HCT116 (cell line): ENCODE measurements around the gene FOXB2. TPM values are rescaled to one million over a fixed set of nuclear protein-coding genes. Genes with fewer than 3 reads are reported as not detected.
A peak's percentile ranks its signal among the peaks of the same experiment; 100 is the strongest.

Experiments used
- ATAC-seq: fragments of 200-7000 bp; cut with Tn5 transposase; 2 replicates; pipeline ENCODE4 v1.9.1; 2020; ENCODE audit warnings: mild to moderate bottlenecking, moderate library complexity
- BruUV-seq: library from RNA; stranded (reverse); fragments of 400-500 nt; replicated peaks from 2 replicates; lab custom pipeline; 2021; lab: Mats Ljungman, UMichigan
- CTCF ChIA-PET: fragments of 300-600 bp; sonication (Branson Sonifier 250); formaldehyde crosslinking; loops from one replicate; lab custom pipeline; 2021; ENCODE audit warnings: antibody characterized with exemption; lab: Charles Lee
- POLR2A ChIA-PET: fragments of 300-600, 350-600 bp; sonication (Branson Sonifier 250); formaldehyde crosslinking; loops from one replicate; lab custom pipeline; 2021; ENCODE audit warnings: antibody characterized with exemption; lab: Charles Lee
- RAD21 ChIA-PET, 2 experiments: fragments of 300-600 bp; sonication (Branson Sonifier 250); formaldehyde crosslinking; loops; one replicate each; lab custom pipeline; 2023; ENCODE audit warnings: low total read pairs in 2 of 2; ENCODE audit not compliant: uncharacterized antibody in 2 of 2, unreplicated experiment in 2 of 2, low non-redundant PET in 1 of 2; lab: Charles Lee
- DNase-seq: peaks from one replicate; pipeline ENCODE4 v3.0.0-alpha.2; 2010; ENCODE audit warnings: low read depth, low spot score
- H2AFZ ChIP-seq: fragments of 200-600 bp; shearing (Covaris generic), sonication (generic); 2 replicates; pipeline ENCODE4 v1.6.1; 2017; ENCODE audit warnings: low read depth, mixed run types, mixed read lengths, antibody characterized with exemption, low read length; ENCODE audit not compliant: poor library complexity, severe bottlenecking
- H3K27ac ChIP-seq: 2 replicates; pipeline ENCODE4 v1.5.1; 2012; ENCODE audit warnings: low read depth, low read length
- H3K27me3 ChIP-seq: fragments of 200-600 bp; sonication (generic); 2 replicates; pipeline ENCODE4 v1.6.1; 2016; ENCODE audit warnings: mixed run types, low read length, mixed read lengths; ENCODE audit not compliant: insufficient read depth
- H3K36me3 ChIP-seq, 2 experiments: fragments of 200-500 bp in 1 of 2; fragments of 200-600 bp in 1 of 2; sonication (Bioruptor generic) in 1 of 2; sonication (generic) in 1 of 2; 2 replicates each; pipeline versions ENCODE4 v1.5.1 to v1.6.1; 2014 to 2016; ENCODE audit warnings: low read length in 2 of 2, inconsistent platforms in 1 of 2, mixed read lengths in 1 of 2, mixed run types in 1 of 2; ENCODE audit not compliant: insufficient read depth in 2 of 2, control insufficient read depth in 1 of 2
- H3K4me1 ChIP-seq, 2 experiments: fragments of 200-600 bp in 1 of 2; sonication (generic) in 1 of 2; 2 replicates each; pipeline versions ENCODE4 v1.5.1 to v1.6.1; 2012 to 2017; ENCODE audit warnings: low read length in 2 of 2, inconsistent platforms in 1 of 2, mild to moderate bottlenecking in 1 of 2, mixed read lengths in 1 of 2, mixed run types in 1 of 2, moderate library complexity in 1 of 2; ENCODE audit not compliant: insufficient read depth in 2 of 2, control insufficient read depth in 1 of 2
- H3K4me2 ChIP-seq: fragments of 200-600 bp; sonication (generic); 2 replicates; pipeline ENCODE4 v1.6.1; 2017; ENCODE audit warnings: mixed run types, low read length, mixed read lengths
- H3K4me3 ChIP-seq, 2 experiments: fragments of 200-600 bp in 1 of 2; sonication (generic) in 1 of 2; replicated peaks in 1 of 2; 2 replicates each; pipeline ENCODE4 v1.5.1; 2011 to 2016; ENCODE audit warnings: low read length in 2 of 2, control low read depth in 1 of 2, low read depth in 1 of 2, mild to moderate bottlenecking in 1 of 2, mixed read lengths in 1 of 2, mixed run types in 1 of 2
- H3K79me2 ChIP-seq: fragments of 200-600 bp; sonication (generic); 2 replicates; pipeline ENCODE4 v1.6.1; 2017; ENCODE audit warnings: mild to moderate bottlenecking, mixed run types, low read length, moderate library complexity, mixed read lengths; ENCODE audit not compliant: insufficient read depth
- H3K9ac ChIP-seq: fragments of 200-600 bp; sonication (generic); 2 replicates; pipeline ENCODE4 v1.6.1; 2016; ENCODE audit warnings: low read length, mixed read lengths
- H3K9me2 ChIP-seq: fragments of 200-600 bp; sonication (generic), shearing (Covaris generic); 2 replicates; pipeline ENCODE4 v1.6.1; 2017; ENCODE audit warnings: mixed run types, mild to moderate bottlenecking, moderate library complexity; ENCODE audit not compliant: insufficient read depth
- H3K9me3 ChIP-seq, 2 experiments: fragments of 200-500 bp in 1 of 2; fragments of 200-600 bp in 1 of 2; sonication (Bioruptor generic) in 1 of 2; sonication (generic) in 1 of 2; 2 replicates each; pipeline ENCODE4 v1.6.1; 2014 to 2017; ENCODE audit warnings: low read length in 2 of 2, mixed read lengths in 2 of 2, inconsistent platforms in 1 of 2, low read depth in 1 of 2, mild to moderate bottlenecking in 1 of 2, mixed run types in 1 of 2, moderate library complexity in 1 of 2; ENCODE audit not compliant: control insufficient read depth in 1 of 2, insufficient read depth in 1 of 2
- H4K20me1 ChIP-seq: fragments of 200-600 bp; sonication (generic), shearing (Covaris generic); 2 replicates; pipeline ENCODE4 v1.6.1; 2017; ENCODE audit warnings: mixed run types, mild to moderate bottlenecking, moderate library complexity; ENCODE audit not compliant: insufficient read depth
- CBX3 ChIP-seq: IDR thresholded peaks from 2 replicates; pipeline ENCODE4 v1.6.1; 2012; ENCODE audit warnings: low read depth
- CEBPB ChIP-seq: IDR thresholded peaks from 2 replicates; pipeline ENCODE4 v1.6.1; 2012; ENCODE audit warnings: low read depth
- CTCF ChIP-seq, 3 experiments: fragments of 200-600 bp in 1 of 3; sonication (generic) in 1 of 3; IDR thresholded peaks in 2 of 3; conservative IDR thresholded peaks in 1 of 3; 2 replicates each; pipeline ENCODE4 v1.5.1; 2012 to 2017; ENCODE audit warnings: low read depth in 2 of 3, low read length in 2 of 3, antibody characterized with exemption in 1 of 3, borderline replicate concordance in 1 of 3, control low read depth in 1 of 3, mild to moderate bottlenecking in 1 of 3, mixed read lengths in 1 of 3, mixed run types in 1 of 3, moderate library complexity in 1 of 3; ENCODE audit not compliant: insufficient read depth in 1 of 3
- EGR1 ChIP-seq: IDR thresholded peaks from 2 replicates; pipeline ENCODE4 v1.6.1; 2012; ENCODE audit warnings: low read depth
- ELF1 ChIP-seq: IDR thresholded peaks from 2 replicates; pipeline ENCODE4 v1.6.1; 2012; ENCODE audit warnings: low read depth, borderline replicate concordance
- EZH2 ChIP-seq: fragments of 200-600 bp; sonication (generic); IDR thresholded peaks from 2 replicates; pipeline ENCODE4 v1.6.1; 2017; ENCODE audit warnings: antibody characterized with exemption, mixed run types
- EZH2phosphoT487 ChIP-seq: fragments of 200-600 bp; IDR thresholded peaks from 2 replicates; pipeline ENCODE4 v1.6.1; 2018; ENCODE audit warnings: antibody characterized with exemption, borderline replicate concordance
- FOSL1 ChIP-seq: IDR thresholded peaks from 2 replicates; pipeline ENCODE4 v1.6.1; 2012; ENCODE audit warnings: low read depth
- MAX ChIP-seq: IDR thresholded peaks from 2 replicates; pipeline ENCODE4 v1.6.1; 2012
- POLR2A ChIP-seq: IDR thresholded peaks from 2 replicates; pipeline ENCODE4 v1.7.0; 2011; ENCODE audit warnings: borderline replicate concordance; ENCODE audit not compliant: insufficient read depth, insufficient read length; ENCODE audit errors: extremely low read depth
- REST ChIP-seq: IDR thresholded peaks from 2 replicates; pipeline ENCODE4 v1.6.1; 2012; ENCODE audit warnings: low read depth
- SIN3A ChIP-seq: IDR thresholded peaks from 2 replicates; pipeline ENCODE4 v1.6.1; 2012; ENCODE audit warnings: low read depth
- SP1 ChIP-seq: IDR thresholded peaks from 2 replicates; pipeline ENCODE4 v1.6.1; 2012; ENCODE audit warnings: low read depth
- TCF7L2 ChIP-seq: IDR thresholded peaks from 2 replicates; pipeline ENCODE4 v1.7.0; 2011; ENCODE audit warnings: borderline replicate concordance, inconsistent platforms; ENCODE audit not compliant: insufficient read depth, insufficient read length; ENCODE audit errors: extremely low read depth
- YY1 ChIP-seq: IDR thresholded peaks from 2 replicates; pipeline ENCODE4 v1.6.1; 2011; ENCODE audit warnings: low read length, low read depth, moderate library complexity, mild to moderate bottlenecking; ENCODE audit not compliant: insufficient replicate concordance; ENCODE audit errors: extremely low read depth
- ZBTB33 ChIP-seq: IDR thresholded peaks from 2 replicates; pipeline ENCODE4 v1.6.1; 2011; ENCODE audit warnings: mild to moderate bottlenecking, low read length, moderate library complexity; ENCODE audit not compliant: insufficient replicate concordance; ENCODE audit errors: extremely low read depth
- ZFX ChIP-seq: fragments of 450-650 bp; IDR thresholded peaks from 2 replicates; pipeline ENCODE4 v1.6.1; 2017
- ZNF274 ChIP-seq: fragments of 200-500 bp; sonication (Bioruptor generic); IDR thresholded peaks from 2 replicates; pipeline ENCODE4 v1.6.1; 2014; ENCODE audit warnings: mild to moderate bottlenecking, low read depth, low read length, inconsistent platforms
- intact Hi-C: fragments of 100-400 bp; cut with micrococcal nuclease; formaldehyde crosslinking; loops from 2 replicates; pipeline ENCODE4 v1.10.0; 2022
- total RNA-seq: library from RNA; stranded (reverse); gene quantifications from one replicate; pipeline ENCODE4 v1.2.1, GENCODE V29; 2021; ENCODE audit not compliant: unreplicated experiment

The FOXB2 gene
- total RNA-seq, 1 experiment from 2014 or later, result not detected

- CTCF ChIA-PET, result no interaction called here
- no TSS peak for BruUV-seq
- TF ChIP-seq EZH2phosphoT487 (no peak), SP1 (no peak), REST (no peak), YY1 (no peak), EGR1 (no peak), ELF1 (no peak), SIN3A (no peak), ZNF274 (no peak), CBX3 (no peak), TCF7L2 (peak; percentile 49), CEBPB (no peak), MAX (0 out of 2 replicates have a peak, but pooled peaks have one; percentile 34), CTCF (IDR thresholded peaks at IDR 0.05 in 2 of 3, conservative IDR thresholded peaks at IDR 0.05 in 1 of 3; ENCODE audit: borderline replicate concordance in 1 of 3, insufficient read depth in 1 of 3, low read depth in 2 of 3, low read length in 2 of 3) (peak; percentile 55 to 81 (median 74); a peak in 5 of 6 replicates), POLR2A (no peak), ZFX (peak; percentile 29; the same call in 1 of the 2 replicates), FOSL1 (no peak), ZBTB33 (no peak), EZH2 (no peak)
These were observed 7.3 kb upstream of the FOXB2 start for GRCh38 chr9:77011973-77012821.

More at GRCh38 chr9:77011973-77012821, 7.3 kb upstream of the FOXB2 start:
- H3K4me3 ChIP-seq, result peak overlapping the region; percentile 31 to 51
- no peaks in the 10 kb centered on the region for H3K27me3 ChIP-seq
- H3K4me1 ChIP-seq, result peaks cover 4 to 11% of the 10 kb centered on the region in 2 experiments; a peak in 3 of 4 replicates
- peak overlapping the region; percentile 83 for H2AFZ ChIP-seq
- RAD21 ChIA-PET, result no interaction called here
- ATAC-seq, result peak; percentile 95
- POLR2A ChIA-PET, result no interaction called here
- H3K27ac ChIP-seq, result no peak overlapping the region
- H3K9ac ChIP-seq, result peak overlapping the region; percentile 21; the same call in 1 of the 2 replicates
- DNase-seq, result peak; percentile 38
- H3K79me2 ChIP-seq, result no peaks in the 10 kb centered on the region
- peak overlapping the region; percentile 84 for H3K4me2 ChIP-seq
- no peaks in the 10 kb centered on the region for H3K9me2 ChIP-seq
- no peaks in the 10 kb centered on the region for H3K36me3 ChIP-seq
- no peaks in the 10 kb centered on the region for H4K20me1 ChIP-seq
- intact Hi-C loops, result loop anchor here (5.0 kb wide), 2 partner anchors 50 to 200 kb away; no protein-coding TSS in a partner anchor
- H3K9me3 ChIP-seq, result no peaks in the 10 kb centered on the region
